ENCODE measurements around the gene ECSIT.

Gene ECSIT
- long read RNA-seq, transcript ECSIT-202 (8 exons, 1,700 nt) = major isoform, 655 of 822 reads
- long read RNA-seq, transcript ECSIT-203 (6 exons, 970 nt) = minor isoform, 7 of 822 reads
- long read RNA-seq, partial matches to known transcripts = 6 of 822 reads
- long read RNA-seq, other reads (novel, unspliced or antisense) = 150 of 822 reads

- peak within 1 kb of the TSS; percentile 90 for H3K4me3 ChIP-seq (replicated peaks; ENCODE audit: insufficient read depth, low read length)
- DNase-seq (ENCODE audit: low read depth in 1 of 2, low spot score in 1 of 2) = peak; percentile 96 to 98
- TF ChIP-seq GABPA (IDR thresholded peaks at IDR 0.05; ENCODE audit: low read depth) = peak; percentile 84
- peak; percentile 98 for TF ChIP-seq REST (IDR thresholded peaks at IDR 0.05; ENCODE audit: insufficient replicate concordance, low read depth)
- peak; percentile 51; the same call in 1 of the 2 replicates for TF ChIP-seq POLR2AphosphoS5 (IDR thresholded peaks at IDR 0.05; ENCODE audit: low read depth)
- TF ChIP-seq CTCF (IDR thresholded peaks at IDR 0.05; ENCODE audit: insufficient read depth, low read length) = no peak
- H3K27me3 ChIP-seq (ENCODE audit: insufficient read depth, poor library complexity, severe bottlenecking) = no peaks in the 10 kb centered on the region
- H3K27ac ChIP-seq (replicated peaks) = peak within 1 kb of the TSS; percentile 84
Measured at GRCh38 chr19:11528551-11529341, at the start of gene ECSIT. Gene ECSIT, minus strand, starts transcription at chr19:11529134. Its CDS starts 9,964 bp downstream, at chr19:11519170.

GRCh38 chr19:11577451-11578257 lies 48.7 kb upstream of the ECSIT start, which contains the start of gene ACP5:
Gene ACP5, minus strand, starts transcription at chr19:11577645. Its CDS starts 328 bp downstream, at chr19:11577317.
- DNase-seq (ENCODE audit: low read depth in 1 of 2, low spot score in 1 of 2) = no peak
- Histone ChIP-seq H3K27ac (replicated peaks) (no peak within 1 kb of the TSS), H3K4me3 (replicated peaks; ENCODE audit: insufficient read depth, low read length) (no peak within 1 kb of the TSS), H3K27me3 (ENCODE audit: insufficient read depth, poor library complexity, severe bottlenecking) (no peaks in the 10 kb centered on the region)
- no peak for TF ChIP-seq GABPA (IDR thresholded peaks at IDR 0.05; ENCODE audit: low read depth)
- no peak for TF ChIP-seq REST (IDR thresholded peaks at IDR 0.05; ENCODE audit: insufficient replicate concordance, low read depth)
- no peak for TF ChIP-seq SPI1 (IDR thresholded peaks at IDR 0.05; ENCODE audit: borderline replicate concordance, low read depth)
- no peak for TF ChIP-seq CTCF (IDR thresholded peaks at IDR 0.05; ENCODE audit: insufficient read depth, low read length)
- no peak; the same call in 1 of the 2 replicates for TF ChIP-seq POLR2AphosphoS5 (IDR thresholded peaks at IDR 0.05; ENCODE audit: low read depth)

- H3K27me3 ChIP-seq (ENCODE audit: insufficient read depth, poor library complexity, severe bottlenecking) = no peaks in the 10 kb centered on the region
- no peak for DNase-seq (ENCODE audit: low read depth in 1 of 2, low spot score in 1 of 2)
- no peak overlapping the region for H3K4me3 ChIP-seq (replicated peaks; ENCODE audit: insufficient read depth, low read length)
- no peak overlapping the region for H3K27ac ChIP-seq (replicated peaks)
- TF ChIP-seq REST (IDR thresholded peaks at IDR 0.05; ENCODE audit: insufficient replicate concordance, low read depth) (no peak), SPI1 (IDR thresholded peaks at IDR 0.05; ENCODE audit: borderline replicate concordance, low read depth) (0 out of 2 replicates have a peak, but pooled peaks have one; percentile 7)
Measured at GRCh38 chr19:11576227-11576626, 47.3 kb upstream of the ECSIT start.
